ENCODE measurements around the gene CALHM1.
"Not testable (repeated sequence)": the region's sequence is repeated elsewhere in the genome, so short reads cannot be mapped to it uniquely, and the experiment has no call there.

CALHM1 gene, protein sequence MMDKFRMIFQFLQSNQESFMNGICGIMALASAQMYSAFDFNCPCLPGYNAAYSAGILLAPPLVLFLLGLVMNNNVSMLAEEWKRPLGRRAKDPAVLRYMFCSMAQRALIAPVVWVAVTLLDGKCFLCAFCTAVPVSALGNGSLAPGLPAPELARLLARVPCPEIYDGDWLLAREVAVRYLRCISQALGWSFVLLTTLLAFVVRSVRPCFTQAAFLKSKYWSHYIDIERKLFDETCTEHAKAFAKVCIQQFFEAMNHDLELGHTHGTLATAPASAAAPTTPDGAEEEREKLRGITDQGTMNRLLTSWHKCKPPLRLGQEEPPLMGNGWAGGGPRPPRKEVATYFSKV
- total RNA-seq: 0 reads per million in 2 experiments

DNA sequence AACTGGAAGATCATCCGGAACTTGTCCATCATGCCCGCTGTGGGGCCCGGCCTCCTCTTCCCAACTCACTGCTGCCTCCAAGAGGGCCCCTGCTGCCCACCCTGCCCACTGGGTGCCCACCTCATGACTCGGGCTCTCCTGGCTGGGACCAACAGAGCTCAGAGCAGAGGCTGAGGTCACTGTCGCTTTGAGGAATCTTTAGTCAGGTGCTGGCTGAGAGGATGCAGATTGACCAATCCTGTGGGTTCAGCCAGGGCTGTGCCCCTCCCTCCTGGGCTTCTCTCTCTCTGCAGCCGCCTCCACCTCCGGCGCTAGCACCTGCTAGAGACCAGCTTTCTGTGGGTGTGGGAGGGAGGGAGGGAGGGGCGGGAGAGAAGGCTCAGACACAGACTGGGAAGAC, at the start of gene CALHM1:
CALHM1 (minus strand) TSS at position 181 of the 400 bp plus-strand sequence; CDS start at position 32, 149 bp downstream.
- DNase-seq (ENCODE audit: low read depth): no peak

DNA sequence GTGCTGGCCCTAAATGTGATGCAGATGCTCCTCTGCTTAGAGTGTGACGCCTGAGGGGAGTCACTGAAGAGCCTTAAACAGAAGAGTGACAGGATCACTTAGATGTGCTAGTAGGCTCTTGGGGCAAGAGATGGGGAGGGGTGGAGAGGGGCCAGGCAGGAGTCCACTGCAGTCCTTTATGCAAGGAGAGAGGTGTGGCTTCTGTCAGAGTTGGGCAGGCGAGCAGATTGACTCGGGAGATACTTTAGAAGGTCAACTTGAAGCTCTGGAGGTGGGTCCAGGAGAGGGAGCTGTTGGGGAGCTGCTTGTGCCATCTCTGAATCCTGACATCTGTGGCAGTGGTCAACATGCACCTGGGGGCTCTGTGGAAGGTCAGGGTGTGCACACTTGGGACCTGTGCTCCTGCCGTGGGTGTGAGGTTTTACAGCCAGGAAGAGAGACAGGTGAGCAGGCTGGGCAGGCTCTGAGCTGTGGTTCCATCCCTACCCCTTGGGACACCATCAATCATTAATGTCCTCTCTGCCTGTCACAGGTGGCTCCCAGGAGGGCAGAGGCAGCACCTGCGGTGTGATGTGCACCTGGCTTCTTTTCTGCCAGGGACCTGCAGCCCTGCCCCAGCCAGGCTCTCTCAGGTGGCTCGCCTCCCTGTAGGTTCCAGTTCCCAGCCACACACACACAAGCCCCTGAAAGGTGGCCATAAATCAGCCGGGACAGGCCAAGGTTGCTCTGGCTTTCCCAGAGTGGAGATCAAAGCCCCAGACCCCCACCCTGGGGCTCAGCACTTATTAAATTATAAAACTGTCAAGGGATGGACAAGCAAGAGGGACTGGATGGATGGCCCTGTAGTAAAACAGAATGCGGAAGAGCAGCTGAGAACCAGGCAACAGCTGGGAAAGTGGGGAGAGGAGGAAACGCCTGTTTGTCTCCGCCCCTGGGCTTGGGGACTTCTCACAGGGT, 48.8 kb upstream of the CALHM1 start:
- no peak for DNase-seq (ENCODE audit: low read depth)

DNA sequence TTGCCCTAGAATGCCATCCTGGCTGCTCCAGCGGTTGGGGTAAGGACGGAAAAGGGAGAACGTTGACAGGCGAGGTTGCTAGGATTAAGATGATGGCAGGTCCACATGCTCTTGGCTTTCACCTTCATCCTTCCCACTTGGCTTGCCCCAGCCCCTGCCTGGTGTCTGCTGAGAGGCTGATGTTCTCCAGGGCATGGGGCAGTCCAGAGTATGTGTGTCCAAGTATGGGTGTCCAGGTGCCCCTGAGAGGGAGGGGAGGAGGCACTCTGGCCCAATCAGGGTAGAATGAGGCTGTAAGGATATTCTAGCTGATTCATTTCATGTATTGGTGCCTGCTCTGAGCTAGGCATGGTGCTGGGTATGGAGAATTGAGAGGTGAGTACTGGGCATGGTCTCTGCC, 47.4 kb upstream of the CALHM1 start:
- no peak for DNase-seq (ENCODE audit: low read depth)

DNA sequence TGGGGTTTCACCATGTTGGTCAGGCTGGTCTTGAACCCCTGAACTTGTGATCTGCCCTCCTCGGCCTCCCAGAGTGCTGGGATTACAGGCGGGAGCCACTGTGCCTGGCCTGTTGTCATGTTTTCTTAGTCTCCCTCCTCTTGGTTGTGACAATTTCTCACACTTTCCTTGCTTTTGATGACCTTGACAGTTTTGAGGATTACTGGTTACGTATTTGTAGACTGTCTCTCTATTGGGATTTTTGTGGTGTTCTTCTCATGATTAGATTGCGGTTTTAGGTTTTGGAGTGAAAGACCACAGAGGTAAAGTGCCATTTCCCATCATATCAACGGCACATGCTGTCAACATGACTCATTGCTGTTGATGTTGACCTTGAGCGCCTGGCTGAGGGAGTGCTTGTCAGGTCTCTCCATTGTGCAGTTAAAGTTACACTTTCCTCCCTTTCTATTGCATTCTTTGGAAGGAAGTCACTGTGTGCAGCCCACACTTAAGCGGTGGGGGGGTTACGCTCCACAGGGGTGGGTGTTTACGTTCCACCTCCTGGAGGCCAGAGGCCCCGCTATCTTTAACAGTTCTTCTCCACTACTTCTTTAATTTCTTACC, 45.6 kb upstream of the CALHM1 start:
- no peak for DNase-seq (ENCODE audit: low read depth)

DNA sequence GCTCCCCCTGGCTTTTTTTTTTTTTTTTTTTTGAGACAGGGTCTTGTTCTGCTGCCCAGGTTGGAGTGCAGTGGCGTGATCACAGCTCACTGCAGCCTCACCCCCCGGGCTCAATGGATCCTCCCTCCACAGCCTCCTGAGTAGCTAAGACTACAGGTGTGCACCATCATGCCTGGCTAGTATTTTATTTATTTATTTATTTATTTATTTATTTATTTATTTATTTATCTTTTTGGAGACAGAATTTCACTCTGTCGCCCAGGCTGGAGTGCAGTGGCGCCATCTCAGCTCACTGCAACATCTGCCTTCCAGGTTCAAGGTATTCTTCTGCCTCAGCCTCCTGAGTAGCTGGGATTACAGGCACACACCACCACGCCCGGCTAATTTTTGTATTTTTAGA, 45.1 kb upstream of the CALHM1 start:
- DNase-seq (ENCODE audit: low read depth): not testable (repeated sequence)

DNA sequence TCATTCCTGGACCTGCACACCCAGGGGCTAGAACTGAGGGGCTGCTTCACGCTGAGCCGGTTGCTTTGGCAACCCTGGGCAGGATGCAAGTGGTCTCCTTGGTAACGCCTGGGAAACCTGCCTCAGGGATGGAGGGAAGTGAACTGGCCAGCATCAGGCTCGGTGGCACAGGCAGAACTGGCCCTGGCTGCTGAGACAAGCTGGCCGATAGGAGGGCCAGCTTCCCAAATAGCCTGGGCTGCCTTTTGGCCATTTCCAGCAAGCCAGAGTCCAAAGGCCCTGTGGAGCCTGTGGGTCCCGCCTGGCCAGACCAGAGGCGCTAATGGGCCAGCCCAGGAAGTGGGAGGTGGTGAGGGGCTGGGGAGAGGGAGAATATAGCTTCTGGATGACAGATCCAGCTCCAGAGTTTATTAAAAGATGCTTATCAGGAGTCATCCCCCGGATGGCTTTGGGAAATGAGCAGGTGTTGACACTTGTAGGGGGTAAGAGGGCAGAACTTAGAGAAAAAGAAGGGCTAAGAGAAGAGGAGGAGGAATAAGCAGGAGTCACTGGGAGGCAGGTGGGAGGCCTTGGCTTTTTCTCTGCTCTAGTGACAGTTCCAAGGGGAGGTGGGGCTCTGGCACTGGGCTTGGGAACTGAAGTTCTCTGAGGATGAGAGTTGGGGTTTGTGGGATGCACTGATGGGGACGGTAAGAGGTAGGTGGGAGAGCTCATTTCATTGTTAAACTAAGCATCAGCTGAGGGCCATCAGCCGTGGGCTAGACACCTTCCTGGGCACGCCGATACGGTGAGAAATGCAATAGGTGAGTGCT, 44.4 kb upstream of the CALHM1 start:
- no peak for DNase-seq (ENCODE audit: low read depth)

DNA sequence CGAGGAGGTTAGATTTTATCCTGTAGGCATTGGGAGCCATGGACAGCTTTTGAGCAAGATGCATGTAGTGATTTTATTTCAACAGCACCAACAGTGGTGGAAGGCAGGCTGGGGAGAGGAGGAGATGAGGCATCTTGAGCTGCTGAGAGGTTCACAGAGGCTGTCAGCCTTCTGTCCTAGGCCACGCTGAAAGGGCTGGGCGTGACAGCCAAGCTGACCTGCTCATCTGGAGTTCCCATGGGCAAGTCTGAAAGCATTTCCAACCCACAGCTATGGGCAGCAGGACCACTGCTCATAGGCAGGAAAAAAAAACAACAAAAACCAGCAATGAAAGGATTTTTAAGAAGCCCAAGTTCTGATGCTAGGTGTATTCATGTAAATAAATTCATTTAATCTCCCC, 42.5 kb upstream of the CALHM1 start:
- DNase-seq (ENCODE audit: low read depth): no peak

DNA sequence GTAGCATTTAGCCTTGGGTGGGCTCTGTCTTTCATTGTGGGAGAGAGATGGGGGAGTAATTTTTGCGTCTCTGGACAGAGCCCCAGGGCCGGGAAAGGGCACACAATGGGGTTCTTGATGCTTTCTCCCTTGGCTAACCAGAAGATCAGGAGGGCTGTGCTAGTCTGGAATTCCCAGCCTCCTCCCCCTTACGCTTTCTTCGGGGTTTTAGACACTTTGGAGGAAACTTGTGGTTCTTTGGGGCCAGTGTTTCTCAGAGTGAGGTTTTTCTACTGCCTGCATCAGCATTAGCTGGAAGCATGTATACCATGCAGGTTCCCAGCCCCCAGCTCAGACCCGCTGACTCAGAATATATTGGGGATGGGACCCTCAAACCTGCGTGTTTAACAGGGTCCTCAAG, 41.8 kb upstream of the CALHM1 start:
- DNase-seq (ENCODE audit: low read depth): no peak

DNA sequence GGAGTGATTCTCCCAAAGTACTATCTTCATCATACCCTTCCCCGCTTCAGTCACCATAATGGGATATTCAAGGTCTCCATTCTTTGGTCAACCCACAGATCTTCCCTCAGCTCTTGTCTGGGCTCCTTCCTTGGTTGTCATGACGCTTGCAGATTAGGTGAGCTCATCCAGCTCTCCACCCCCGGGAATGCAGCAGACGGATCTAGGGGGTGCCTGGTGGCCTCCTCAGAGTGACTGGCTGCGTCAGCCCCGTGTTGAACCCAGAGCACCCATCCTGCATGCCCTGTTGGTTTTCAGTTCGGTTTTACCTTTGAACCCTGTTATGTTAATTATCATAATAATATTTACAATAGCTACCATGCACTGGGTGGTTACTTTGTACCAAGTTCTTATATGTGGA, 41.2 kb upstream of the CALHM1 start:
- no peak for DNase-seq (ENCODE audit: low read depth)

DNA sequence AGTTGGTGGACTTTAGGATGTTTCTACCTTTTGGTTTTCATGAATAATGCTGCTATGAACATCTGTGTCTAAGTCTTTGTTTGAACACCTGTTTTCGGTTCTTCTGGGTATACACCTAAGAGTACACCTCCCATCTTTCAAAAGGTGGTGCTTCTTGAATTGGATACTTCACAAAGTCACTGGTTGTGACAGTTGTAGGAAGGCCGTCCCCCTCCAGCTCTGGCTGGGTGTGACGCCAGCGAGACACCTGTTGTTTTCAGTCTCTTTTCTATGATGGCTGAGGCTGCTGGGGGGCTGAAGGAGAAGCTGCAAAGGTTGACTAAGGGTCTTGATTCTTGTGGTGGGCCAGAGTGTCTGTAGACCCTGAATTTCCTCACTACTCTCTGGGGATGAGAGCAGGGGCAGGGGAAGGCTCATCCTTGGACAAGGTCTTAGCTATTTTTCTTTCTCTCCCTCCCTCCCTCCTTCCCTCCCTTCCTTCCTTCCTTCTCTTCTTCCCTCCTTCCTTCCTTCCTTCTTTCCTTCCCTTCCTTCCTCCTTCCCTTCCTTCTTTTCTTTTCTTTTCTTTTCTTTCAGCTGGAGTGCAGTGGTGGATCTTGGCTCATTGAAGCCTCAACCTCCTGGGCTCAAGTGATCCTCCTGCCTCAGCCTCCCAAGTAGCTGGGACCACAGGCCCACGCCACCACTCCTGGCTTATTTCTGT, 40.4 kb upstream of the CALHM1 start:
- DNase-seq (ENCODE audit: low read depth): no peak

DNA sequence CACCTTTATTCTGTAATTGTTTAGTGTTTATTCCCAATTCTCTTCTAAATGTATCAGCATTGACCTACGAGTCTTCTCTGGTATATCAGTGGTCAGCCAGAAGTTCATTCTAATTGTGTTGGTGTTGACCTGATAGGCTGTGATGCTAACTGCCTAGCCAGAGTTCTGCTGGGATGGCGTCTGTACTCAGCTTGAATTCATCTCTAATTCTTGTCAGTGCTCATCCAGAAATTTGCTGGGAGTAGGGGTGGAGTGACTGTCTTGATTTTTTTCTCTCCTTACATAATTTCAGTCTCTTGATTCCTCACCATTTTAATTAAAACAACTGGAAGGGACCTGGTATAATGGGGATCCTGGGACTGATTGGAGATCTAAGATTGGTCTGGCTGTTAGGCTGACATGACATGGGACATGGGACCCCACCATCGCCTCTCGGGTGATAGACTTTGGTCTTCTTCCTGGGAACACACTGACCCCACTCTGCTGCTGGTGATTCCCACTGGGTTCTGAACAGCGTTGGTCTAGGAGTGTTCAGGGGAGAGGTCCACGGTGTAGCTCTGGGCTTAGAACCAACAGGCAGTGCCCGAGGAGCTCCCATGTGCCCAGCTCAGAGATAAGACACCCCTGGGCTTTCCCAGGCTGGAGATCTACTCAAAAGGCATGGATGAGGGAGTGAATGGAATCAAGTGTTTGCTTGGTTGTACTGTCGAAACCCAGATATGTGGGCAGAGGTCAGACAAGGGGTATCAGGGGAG, 38.6 kb upstream of the CALHM1 start:
- DNase-seq (ENCODE audit: low read depth): no peak

DNA sequence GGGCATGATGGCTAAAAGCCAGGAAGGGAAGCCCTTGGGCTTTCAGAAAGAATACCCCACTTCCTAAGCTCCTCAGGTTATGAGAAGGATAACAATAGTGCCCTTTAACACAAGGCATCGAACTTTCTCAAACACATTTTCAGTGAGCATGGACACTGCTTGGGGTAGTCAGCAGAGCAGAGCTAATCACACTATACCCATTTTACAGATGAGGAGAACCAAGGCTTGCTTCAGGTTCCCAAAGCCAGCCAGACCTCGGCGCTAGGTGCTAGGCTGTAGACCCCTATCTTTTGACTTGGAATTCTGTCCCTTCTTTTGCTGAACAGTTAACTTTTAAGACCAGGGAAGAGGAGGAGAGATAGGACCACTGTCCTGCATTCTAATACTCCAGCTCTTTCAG, 36.6 kb upstream of the CALHM1 start:
- no peak for DNase-seq (ENCODE audit: low read depth)

DNA sequence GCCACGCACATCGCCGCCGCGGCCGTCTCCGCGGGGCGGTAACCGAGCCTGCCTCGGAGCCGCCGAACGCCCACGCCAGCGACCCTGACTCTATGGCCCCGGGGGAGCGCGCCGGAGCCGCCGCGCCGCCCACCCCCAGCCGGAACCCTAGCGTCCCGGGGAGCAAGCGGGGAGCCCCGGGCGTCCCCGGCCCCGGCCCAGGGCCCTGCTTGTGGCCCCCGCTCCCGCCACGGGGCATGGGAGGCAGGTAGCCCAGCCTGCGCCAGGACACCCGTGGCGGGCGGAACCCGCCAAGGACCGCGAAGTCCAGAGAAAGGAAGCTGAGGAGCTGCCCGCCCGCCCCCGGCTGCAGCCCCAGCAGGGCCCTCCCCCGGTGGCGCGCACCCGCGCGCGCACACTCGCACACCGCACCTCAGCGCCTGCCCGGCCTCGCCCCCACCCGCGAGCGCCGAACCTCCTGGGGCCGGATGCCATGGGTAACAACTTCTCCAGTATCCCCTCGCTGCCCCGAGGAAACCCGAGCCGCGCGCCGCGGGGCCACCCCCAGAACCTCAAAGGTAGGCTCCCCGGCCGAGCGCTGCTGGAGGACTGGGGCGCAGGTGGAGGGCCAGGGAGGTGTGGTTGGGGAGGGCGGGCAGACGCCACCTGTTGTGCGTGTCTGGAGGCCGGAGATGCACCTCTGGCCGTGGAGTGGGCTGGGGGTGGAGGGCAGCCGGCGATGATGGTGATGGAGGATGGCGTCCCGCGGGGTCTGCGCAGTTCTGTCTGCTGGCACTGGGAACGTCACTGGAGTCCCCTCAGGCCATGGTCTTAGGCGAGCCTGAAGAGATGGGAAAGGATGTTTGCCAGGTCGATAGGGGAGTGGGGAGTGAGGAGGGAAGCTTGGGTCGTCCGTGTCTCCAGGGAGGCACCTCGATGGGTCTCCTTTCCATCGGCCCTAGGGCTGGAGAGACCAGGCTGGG, 35.5 kb upstream of the CALHM1 start:
- DNase-seq (ENCODE audit: low read depth): no peak

DNA sequence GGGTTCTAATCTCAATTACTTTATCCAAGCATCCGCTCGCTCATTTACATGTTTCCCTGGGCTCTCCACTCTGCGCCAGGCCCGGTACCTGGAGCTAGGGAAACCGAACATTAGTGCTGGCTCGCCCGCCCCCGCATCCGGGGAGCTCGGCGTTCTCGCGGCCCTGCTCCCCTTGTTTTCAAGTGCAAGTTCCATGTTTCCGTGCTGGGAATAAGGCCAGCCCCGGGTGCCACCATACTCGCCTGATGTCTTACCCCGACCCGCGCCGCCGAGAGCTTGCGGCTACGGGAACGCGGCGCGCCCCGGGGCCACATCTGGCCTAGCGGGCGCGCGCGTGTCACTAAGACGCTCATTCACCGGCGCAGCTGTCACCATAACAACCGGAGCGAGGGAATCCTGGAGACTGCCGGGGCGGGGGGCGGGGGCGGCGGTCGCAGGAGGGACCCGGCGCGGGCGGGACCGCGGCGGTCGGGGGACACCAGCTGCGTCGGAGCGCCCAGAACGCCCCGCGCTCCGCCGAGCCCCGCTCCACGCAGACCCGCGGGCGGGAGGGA, 34.7 kb upstream of the CALHM1 start, which contains the start of gene NEURL1:
NEURL1 (plus strand) TSS at position 344 of the 554 bp plus-strand sequence. CDS start 683 bp downstream, outside the sequence.
- no peak for DNase-seq (ENCODE audit: low read depth)

DNA sequence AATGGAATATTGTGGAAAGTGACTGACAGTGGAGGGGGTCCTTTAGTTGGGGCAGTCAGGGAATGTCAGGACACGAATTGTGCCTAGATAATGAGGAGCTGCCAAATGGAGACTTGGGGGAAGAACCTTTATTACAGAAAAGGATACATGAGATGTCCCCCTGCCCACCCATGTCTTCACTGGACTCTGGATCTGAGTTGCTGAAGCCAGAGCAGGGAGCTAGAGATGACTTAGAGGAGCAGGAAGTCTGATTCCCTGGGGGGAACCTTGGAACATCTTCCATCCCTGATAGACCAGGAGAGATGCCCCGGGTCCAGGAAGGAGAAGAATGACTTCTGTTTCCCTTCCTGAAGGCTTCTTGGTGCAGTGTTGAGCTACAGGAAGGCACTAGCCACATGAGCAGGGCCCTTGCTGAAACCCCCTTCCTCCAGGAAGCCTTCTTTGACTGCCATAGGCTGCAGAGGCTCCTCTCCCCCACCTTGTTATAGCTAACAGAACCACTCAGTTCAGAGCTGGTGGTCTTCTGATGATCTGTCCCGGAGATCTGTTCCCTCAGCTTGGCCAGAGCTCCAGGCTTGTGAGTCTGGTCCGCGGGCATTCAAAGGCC, 34.1 kb upstream of the CALHM1 start:
- DNase-seq (ENCODE audit: low read depth): no peak

DNA sequence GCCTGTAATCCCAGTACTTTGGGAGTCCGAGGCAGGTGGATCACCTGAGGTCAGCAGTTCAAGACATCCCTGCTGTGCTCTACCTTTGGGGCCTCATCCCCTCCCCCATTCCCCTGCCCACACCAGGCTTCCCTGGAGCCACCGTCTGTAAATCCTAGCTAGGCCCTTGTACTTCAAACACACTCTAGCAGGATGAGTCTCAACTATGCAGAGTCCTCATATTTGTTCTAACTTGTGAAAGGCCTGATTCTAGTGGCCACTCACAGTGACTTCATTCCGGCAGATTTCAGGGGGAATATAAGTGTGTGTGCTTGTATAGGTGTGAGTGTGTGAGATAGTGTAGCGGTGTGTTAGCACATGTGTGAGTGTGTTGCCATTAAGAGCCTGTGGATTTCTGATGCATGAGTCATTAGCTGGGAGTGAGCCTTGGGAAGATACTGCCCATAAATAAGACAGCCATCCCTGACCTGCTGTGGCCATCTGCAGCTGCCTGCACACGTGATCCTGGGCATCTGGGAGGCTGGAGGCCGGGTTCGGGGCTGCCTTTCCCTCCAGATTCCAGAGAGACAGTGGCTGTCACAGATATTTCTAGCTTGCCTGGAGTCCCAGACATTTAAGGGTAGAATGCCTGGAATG, 33.1 kb upstream of the CALHM1 start:
- DNase-seq (ENCODE audit: low read depth): no peak

DNA sequence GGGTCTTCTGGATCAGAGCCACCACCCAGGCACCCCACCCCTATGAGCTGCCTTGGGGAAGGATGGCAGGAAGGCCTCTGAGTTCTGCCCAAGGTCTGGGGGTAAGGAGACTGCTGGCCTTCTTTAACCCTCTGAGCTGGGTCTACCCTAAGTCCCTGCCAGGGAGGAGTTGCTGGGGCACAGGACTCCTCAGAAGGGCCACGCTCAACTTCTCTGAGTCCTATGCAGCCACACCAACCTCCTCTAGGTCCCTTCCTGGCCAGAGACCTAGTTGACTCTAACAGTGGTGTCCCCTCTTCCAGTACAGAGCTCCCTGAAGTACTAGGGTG, 32.2 kb upstream of the CALHM1 start:
- DNase-seq (ENCODE audit: low read depth): no peak

DNA sequence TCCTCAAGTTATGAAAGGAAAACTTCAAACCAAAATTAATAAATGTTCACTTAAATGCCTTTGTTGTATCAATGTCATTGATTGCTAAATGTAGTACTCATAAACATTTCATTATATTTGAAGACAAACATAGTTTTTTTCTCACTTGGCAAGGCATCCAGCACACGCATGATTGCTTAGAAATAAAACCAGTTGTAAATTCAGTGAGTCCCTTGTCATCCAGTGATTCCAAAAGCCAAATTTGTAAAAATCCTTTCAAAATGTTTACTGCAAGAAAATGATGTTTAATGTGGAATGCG, 28.7 kb upstream of the CALHM1 start:
- no peak for DNase-seq (ENCODE audit: low read depth)
